Activated CD4-positive, alpha-beta T cell treated with anti-CD3 and anti-CD28 coated beads, Interleukin-2, amount 50 U/mL, for 4 hours (primary cell): ENCODE results near the gene UFL1.

Experiments used
- DNase-seq, 2 experiments: peaks; one replicate each; pipeline ENCODE4 v3.0.0-alpha.2; 2020

Gene UFL1

DNA sequence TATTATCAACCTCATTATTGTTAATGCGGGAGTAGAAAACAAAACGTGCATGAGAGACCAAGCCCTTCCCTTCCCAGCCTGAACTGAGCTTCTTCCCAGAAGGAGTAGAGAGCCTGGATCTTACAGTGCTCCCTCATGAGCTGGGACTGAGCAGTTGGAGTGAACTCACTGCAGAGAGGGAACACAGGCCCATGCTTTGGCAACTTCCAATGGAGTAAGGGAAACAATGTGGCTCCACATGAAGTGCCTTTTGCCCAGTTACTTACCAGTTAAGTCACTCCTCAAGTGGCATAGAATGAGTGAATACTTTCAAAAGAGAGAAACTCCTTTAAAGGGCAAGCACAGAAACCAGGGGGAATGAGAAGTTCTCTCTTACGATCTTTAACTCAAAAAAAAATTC is 53.8 kb downstream of the UFL1 start:
- no peak for DNase-seq

DNA sequence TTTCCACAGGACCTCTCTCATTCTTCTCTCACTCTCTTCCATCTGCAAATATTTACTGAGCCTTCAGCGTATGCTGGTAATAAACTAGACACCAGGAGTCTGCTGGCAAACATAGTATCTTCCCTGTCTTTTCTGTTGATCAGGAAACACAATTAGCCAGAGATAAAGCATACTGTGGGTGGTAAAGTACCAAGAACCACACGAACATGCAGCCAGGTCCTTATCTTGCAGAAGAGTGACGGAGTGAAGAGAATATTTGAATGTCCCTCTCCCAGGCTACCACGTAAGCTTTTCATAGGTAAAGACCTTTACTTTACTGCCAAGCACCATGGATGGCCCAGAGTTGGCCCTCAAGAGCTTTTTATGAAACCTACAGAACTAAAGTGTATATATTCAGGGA is 54.6 kb downstream of the UFL1 start:
- no peak for DNase-seq

DNA sequence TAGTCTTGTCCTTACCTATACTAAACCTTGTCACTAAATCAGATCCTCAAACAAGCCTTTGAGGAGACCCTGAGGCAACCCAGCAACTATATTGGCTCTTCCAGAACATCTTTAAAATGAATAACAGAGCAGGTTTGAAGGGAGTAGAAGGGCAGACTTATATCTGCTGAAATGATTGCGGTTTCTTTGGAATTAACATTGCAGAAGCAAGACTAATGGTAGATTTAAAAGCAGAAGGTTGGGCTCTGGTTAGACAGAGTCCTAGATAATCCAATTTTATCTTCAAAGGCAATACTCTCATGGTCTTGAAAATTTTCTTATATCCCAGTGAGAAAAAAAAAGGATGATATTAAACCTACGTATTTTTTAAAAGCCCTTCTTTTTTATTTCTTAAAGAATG is 60.4 kb downstream of the UFL1 start:
- no peak for DNase-seq

DNA sequence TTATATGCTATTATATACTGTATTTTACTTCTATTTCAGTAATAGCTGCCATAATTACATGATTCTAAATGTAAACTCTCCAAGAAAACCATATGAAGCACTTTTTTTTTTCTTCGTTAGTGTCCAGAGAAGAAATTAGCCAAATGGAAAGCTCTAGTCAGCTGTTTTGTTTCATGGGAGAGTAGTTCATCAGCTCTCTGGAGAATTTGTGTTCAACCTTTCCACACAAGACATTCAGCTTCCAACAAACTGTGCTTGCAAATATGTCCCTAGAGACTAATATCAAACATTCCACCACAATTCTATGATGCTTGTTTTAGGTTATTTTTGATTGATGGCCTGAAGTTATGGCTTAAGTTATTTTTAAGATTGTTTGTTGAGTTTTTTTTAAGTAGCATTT is 60.8 kb downstream of the UFL1 start:
- no peak for DNase-seq

DNA sequence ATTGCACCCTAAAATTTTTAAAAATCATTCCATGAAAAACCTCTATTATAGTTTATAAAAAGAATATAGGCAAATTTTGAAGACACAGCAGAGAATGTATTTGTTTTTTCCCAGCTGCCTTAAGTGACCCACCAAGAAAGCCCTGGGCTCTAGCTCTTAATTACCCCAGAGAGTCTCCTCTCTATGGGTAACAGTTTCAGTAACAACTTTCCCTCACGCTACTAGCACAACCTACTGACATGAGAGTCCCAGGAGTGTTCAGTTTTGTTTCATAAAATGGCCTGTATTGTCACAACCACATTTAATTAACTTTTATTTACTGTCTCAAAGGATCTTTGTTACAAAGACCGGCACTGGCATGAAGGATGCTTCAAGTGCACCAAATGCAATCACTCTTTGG is 82.8 kb downstream of the UFL1 start:
- no peak for DNase-seq
